NOMO-1 treated with DMSO at 0.1 percent for 48 hours (cell line): ENCODE results near the gene CTTN.

Experiments
- DNase-seq: peaks from one replicate; lab custom pipeline; 2025; ENCODE audit not compliant: unreplicated experiment; lab: John Stamatoyannopoulos, UW

The CTTN gene

DNA sequence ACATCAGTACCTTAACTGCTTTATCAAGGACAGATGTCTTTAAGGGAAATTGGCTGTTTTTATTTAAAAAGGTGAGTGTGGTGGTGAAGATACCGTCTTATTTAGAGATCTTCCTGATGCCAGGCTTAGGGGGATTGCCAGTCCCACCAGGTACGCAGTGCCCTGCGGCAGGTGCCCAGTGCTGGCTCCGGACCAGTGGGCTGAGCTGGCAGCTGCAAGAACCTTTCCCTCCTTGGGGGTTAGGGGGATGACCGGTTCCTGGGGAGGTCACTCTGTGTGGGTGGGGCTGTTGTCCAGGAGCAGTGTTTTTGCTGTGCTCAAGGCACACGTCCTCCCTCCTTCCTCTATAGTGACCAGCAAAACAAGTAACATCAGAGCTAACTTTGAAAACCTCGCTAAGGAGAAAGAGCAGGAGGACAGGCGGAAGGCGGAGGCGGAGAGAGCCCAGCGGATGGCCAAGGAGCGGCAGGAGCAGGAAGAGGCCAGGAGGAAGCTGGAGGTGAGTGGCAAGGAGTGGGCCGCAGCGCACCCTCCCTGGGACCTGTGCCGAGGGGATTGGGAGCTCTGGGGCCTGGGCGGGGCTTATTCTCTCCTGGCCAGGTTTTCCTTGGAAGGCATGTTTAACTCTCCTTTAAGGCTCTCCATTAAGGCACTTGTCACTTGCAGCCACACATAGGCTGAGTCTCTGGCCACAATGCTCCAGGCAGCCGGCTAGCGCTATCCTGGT is 30.5 kb downstream of the CTTN start:
- DNase-seq = no peak

DNA sequence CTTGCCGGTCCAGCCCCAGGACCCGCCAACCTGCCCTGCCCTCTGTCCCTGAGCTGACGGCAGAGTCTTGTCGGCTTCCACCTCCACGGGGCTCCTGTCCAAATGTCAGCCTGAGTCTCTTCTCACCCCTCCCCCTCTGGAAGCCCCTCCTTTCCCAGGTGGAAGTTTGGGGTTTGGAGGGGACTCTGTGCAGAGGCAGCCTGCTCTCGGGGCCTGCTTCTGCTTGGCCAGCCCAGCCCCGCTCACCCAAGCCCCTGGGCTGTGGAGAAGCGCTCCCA is 31.0 kb downstream of the CTTN start:
- no peak for DNase-seq

DNA sequence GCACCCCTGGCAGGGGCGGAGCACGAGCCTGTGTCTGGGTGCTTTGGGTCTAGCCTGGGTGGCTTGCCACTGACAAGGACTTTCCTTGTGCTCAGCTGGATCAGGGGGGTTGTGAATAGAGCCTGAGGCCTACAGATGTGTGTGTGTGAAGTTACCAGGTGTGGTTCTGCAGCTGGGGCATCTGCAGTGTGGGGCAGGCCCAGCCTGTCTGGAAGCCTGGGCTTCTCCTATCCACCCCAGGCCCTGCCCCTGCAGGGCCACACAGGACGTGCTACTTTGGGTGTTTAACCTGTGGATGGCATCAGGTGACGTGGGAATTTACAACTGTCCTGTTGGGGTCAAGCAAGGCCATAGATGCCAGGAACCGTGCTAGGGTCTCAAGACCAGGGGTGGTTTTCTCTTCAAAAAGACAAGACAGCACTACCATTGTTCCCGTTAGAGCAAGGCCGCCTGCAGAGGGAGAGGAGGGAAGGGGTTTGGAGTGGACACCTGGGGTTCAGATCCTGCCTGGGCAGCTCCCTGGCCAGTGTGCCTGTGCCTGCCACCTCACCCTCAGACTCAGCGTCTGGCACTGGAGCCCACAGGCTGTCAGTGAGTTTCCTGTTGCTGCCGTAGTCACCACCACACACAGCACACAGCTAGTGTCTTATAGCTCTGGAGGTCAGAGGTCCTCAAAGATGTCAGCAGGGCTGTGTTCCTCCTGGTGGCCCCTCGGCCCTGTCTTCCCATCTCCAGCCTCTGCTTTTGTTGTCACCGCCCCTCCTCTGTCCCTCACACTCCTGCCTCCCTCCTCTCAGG is 31.6 kb downstream of the CTTN start:
- DNase-seq = no peak

DNA sequence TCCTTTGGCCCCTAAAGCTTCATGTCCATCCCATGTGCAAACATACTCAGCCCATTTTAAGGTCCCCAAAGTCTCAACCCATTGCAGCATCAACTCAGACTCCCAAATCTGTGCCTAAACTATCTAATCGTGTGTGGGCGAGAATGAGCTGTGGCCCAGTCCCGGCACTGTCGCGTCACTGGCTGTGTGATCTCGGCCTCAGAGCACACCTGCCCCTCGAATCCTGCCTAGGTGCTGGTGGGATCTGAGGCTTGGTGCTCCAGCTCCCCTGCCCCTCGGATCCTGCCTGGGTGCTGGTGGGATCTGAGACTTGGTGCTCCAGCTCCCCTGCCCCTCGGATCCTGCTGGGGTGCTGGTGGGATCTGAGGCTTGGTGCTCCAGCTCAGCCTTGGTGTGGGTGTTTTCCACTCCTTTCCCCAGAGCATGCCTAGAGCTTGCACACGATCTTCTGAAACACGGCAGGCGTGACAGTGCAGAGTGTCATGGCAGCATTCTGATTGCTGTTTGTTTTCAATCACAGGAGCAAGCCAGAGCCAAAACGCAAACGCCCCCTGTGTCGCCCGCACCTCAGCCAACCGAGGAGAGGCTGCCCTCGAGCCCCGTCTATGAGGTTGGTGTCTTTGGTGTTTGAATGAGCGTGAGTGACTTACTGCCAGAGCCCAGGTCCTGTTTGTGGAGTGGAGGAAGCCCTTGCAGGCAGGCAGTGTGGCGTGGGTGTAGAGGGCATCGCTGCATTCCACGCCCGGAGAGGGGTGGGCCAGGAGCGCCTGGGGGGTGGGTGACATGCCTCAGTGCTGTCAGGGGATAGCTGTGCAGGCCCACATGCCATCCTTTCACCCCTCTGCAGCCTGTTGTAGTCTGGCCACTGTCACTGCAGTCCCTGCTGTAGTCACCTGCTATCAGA is 32.6 kb downstream of the CTTN start:
- no peak for DNase-seq

DNA sequence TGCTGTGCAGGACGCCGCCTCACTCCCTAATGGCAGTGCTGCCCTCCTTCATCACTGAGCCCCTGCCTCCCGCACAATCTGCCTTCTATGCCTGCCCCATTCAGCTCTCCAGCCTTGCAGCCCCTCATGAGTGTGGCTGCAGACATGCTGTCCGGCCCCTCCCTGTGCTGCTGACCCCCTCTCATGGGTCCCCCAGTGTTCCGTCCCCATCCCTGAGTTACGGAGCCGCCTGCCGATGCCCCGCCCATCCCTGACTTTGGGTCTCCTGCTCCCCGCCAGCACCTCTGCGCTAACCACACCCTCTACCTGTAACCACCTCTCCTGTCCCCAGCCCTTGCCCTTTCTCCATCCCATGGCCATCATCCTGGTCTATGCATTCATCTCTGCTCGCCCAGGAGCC is 33.3 kb downstream of the CTTN start:
- DNase-seq = no peak

DNA sequence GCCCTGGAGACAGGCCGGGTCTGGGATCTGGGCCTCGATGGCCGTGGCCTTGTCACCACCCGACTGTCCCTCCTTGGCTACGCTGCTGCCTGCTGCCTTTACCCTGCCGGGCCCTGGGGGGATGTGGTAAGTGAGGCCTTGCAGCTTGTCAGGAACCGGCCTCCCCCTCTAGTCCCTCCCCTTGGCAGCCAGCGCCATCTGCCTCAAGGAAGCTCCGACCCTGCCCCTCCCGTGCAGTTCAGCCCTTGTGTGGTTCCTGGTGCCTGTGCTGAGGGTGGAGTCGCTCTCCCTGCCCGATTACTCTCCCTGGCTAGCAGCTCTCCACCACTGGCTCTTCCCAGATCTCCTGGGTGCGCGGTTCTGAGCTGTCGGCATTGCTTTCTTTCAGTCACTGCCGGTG is 33.7 kb downstream of the CTTN start:
- no peak for DNase-seq

DNA sequence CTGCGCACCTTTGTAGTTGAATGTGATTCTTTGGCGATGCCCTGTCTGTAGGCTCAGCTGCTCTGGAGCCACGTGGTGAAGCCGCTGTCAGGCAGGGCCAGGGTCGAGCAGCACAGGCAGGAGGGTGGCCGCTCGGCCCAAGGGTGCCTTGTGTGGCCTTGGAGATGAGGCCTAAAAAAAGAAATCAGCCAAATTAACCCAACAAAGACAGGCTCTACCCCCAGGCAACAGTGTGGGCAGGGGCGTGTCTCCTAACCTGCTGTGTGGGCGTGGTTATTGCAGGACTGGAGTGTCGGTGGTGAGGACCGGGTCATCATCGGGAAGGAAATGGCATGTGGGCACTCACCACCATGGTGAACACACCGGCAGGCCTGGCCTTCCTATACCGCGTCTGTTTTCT is 34.3 kb downstream of the CTTN start:
- no peak for DNase-seq

DNA sequence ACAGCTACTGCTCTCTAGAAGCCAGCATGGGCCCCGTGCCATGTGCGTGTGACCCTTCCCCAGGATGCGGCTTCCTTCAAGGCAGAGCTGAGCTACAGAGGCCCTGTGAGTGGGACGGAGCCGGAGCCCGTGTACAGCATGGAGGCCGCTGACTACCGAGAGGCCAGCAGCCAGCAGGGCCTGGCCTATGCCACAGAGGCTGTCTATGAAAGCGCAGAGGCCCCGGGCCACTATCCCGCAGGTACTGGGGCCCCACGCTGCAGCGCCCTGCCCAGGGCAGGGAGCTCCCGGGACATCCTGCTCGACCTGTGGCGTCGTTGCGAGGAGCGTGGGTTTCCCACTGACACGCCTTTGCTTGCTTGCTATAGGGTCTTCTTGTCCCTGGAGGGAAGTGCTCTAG is 34.7 kb downstream of the CTTN start:
- DNase-seq = no peak

DNA sequence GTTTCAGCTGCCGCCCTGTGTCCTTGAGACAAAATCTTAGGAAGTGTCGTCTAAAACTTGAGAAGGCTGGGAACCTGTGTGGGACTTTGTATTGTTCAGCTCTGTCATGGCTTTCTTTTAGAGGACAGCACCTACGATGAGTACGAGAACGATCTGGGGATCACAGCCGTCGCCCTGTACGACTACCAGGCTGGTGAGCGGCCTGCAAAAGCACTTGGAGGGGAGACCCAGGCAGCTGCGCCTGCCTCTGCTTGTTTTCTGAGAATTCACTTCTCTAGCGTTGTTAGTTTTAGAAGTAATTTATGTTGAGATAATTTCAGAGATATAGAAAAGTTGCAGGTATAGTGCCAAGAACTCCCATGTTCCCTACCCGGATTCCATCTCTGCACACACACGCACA is 35.2 kb downstream of the CTTN start:
- DNase-seq = no peak

DNA sequence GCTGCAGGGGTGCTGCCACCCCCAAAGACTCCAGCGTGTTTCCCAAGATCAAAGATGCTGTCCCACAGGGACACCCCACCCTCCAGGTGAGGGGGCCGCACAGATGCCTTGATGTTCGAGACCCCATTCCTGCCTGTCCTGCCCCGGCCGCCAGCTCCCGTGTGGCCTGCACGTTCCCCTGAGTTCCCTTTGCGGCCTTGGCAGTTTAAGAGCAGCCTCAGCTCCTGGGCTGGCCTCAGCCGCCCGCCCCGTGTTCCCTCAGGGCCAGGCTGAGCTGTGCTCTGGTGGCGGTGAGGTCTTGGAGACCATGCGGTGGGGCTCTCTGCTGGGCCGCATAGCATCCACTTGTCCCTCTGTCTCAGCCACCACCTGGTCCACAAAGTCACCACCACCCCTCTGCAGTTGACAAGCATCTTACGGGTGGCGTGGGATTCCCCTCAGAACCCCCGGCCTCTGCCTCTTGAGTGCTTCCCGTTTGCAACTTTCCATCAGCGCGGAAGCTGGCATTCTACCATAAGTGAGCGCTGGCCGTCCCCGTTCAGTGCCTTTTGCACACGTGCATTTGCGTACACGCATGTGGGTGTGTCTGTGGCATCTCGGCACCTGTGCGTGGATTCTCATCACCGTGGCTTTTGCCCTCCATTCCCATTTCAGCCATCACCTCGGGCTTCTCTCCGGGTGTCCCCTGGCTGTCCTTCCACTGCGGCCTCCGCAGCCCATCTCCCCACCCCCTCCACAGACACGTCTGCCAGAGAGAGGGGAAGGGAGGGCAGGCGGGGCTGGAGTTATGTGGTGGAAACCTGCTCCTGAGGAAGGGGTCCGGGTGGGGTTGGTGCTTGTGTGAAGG is 35.9 kb downstream of the CTTN start:
- DNase-seq = no peak

DNA sequence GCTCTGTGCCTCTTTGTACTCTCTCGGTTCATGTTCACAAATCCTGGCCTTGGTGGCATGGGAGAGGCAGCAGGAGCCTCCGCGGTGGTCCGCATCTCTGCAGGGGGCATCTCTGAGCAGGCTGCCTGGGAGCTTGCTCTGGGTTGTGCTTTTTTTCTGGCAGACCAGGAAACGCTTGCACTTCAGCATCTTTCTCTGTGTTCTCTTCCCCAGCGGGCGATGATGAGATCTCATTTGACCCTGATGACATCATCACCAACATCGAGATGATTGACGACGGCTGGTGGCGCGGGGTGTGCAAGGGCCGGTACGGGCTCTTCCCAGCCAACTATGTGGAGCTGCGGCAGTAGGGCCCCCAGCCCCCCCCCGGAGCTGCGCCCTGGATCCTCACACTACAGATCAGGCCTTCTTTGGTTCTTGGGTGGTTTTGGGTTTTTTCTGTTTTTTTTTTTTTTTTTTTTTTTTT is 36.5 kb downstream of the CTTN start:
- DNase-seq = no peak

DNA sequence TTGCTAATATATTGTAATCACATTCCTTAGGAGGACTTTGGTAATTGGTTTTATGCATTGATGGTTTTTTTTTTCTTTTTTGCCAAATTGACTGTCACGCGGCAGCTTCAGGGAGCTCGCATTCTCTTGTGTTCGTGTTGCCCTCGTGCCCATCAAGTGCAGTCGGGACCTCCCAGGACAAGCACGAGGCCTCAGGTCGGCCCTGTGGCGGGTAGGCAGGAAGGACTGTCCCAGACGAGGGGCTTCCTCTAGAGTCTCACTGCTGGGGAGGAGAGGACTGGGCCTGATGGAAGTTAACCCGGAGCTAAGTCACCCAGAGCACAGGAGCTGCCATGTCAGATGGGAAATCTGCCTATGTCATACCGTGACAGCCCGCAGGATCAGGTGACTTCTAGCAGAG is 37.0 kb downstream of the CTTN start:
- DNase-seq = no peak

DNA sequence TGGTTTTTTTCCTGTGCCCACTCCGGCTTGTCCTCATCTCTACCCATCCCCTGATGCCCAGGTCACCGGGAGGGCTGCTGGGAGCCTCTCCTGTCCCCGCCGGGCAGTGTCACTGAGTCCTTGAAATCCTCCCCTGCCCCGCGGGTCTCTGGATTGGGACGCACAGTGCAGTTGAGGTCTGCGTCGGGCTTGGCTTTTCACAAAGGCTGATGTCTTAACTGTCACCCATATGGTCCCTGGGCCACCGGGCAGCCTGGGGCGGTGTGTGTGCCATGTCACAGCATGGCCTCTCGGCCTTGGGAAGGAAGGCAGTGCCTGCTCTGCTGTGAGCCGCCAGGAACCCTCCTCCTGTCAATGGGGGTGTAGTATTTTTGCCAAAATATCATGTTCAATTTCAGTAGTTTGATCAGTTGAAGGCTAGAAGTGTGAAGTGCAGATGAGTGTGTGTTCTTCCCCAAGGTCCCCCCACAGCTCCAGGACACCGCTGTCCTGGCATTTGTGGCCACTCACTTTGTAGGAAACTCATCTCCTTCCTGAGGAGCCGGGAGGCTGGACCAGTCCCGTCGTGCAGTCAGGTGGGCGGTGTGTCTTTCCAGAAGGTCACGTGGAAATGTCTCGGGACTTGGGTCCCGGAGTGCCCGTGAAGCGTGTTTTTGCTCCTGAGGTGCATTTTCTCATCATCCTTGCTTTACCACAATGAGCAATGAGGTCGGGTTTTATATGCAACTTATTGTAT is 37.6 kb downstream of the CTTN start:
- no peak for DNase-seq

DNA sequence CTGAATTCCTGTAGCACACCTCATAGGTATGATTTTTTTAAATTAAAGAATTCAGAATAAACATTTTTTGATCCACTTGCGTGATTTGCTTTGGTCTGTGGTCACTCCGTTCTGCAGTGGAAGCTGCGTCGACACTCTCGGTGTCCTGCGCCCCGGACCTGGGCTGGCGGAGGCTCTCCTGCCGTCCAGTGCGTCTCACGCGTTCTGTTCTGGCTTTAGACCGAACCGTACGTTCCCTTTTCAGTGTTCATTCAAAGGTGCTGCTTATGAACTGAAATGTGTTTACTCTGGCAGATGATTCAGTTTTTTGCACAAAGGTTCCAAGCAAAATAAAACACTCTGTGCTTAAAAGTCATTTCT is 38.2 kb downstream of the CTTN start:
- no peak for DNase-seq

DNA sequence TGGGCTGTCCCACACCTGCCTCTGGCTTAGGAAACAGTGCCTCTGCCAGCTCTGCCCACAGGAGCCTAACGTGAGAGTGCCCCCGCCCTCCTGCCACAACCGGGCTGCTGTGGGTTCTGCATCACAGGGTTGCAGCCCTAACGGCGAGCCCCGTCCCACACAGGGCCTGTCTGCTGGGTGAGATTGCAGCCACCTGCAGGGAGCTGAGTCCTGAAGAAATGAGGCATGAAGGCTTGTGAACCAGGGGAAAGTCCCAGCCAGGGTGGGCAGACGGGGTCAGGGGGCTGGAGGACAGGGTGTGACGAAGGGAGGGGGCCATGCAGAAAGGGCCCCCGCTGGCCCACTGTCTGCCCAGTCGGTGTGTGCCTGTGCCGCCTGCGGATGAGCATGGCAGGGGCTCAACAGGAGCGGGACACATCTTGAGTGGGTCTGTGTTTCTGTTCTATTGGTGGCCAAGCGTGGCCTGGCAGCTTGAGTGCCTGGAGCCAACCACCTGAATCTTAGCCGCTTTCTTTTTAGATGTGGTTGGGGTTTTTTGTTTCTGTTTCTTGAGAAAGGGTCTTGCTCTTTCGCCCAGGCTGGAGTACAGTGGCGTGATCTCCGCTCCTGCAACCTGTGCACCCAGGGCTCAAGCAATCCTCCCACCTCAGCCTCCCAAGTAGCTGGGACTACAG is 38.9 kb downstream of the CTTN start:
- no peak for DNase-seq

DNA sequence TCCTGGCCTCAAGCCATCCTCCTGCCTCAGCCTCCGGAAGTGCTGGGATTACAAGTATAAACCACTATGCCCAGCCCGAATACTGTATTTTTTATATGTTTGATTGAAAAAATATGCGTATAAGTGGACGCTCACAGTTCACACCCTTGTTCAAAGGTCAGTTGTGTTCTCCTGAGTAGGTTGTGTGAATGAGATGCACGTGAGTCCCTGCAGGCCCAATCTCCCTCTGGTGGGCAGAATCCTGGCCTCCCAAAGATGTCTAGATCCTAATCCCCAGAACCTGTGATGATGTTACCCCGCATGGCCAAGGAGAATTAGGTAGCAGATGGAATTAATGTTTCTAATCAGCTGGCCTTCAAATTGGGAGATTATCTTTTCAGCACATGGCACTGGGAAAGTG is 41.9 kb downstream of the CTTN start:
- DNase-seq = no peak

DNA sequence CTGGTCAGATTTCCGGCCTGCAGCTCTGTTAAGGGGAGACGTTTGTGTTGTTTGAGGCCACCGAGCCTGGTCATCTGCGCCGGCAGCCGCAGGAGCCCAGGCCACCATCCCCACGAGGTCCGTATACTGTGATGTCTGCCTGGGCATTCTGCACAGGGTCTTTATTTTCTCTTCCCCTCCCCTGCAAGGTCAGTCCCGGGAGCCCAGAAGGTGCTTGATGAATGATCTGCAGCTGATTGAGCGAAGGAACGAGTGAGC is 45.4 kb downstream of the CTTN start:
- no peak for DNase-seq

DNA sequence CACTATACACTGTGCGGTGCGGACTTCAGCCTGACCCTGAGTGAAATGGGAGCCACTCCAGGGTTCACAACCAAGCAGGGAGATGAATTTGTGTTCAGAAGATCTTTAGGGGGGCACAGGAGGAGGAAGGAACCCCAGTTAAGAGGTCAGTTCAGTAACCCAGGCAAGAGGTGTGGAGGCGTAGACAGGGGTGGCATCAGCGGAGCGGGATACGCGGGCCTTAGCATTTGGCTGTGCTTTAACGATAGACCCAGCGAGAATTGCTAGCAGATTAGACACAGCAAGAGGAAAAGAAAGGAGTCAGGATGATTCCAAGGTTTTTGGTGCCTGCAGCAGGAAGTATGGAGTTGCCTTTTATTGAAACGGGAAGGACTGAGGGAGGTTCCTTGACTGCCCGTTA is 46.8 kb downstream of the CTTN start:
- DNase-seq = no peak

DNA sequence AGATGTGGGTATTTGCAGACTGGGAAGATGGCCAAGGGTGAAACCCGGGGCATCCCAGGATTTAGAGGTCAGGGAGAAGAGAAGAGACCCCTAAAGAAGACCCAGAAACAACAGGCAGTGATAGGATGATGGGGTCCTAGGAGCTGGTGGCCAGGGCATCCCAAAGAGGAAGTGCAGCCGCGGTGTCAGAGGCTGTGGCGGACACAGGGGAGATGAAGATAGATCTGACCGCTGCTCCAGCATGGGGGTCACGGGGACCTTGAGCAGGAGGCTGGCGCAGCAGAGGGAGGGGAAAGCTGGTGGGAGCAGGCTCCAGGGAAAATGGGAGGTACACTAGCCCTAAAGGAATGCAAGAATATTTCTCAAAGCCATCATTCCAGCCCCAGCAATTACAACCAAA is 47.3 kb downstream of the CTTN start:
- no peak for DNase-seq

DNA sequence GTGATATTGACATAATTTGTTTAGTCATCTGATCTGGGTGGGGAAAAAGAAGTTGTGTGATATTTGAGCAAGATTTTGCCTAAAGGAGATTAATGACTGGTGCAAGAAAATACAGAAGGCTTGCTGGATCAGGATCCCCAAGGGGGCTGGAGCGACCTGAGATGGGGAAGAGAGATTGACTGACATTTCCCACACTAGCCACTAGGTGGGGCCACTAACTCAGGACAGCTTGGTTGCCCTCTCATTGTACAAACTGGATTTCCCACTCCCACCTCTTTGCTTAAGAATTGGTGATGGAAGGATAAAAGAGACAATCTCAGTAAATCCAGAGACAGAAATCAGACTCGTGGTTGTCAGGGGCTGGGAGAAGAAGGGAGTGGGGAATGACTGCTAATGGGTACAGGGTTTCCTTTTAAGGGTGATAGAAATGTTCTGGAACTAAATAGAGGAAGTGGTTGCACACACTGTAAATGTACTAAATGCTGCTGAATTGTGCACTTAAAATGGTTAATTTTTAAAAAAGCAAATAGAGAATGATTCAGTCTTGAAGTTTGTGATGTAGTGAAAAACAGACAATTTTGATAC is 50.7 kb downstream of the CTTN start:
- no peak for DNase-seq
